GM12878 (cell line): Measurements from ENCODE around the gene NPHP1. TPM values are rescaled to one million over a fixed set of nuclear protein-coding genes. Genes with fewer than 3 reads are reported as not detected.
A peak's percentile ranks its signal among the peaks of the same experiment; 100 is the strongest.

Source experiments
- ATAC-seq: fragments of 200-7000 bp; cut with Tn5 transposase; 3 replicates; pipeline ENCODE4 v1.9.1; 2020; ENCODE audit warnings: mild to moderate bottlenecking, moderate library complexity
- Bru-seq: library from RNA; stranded (reverse); fragments of 400-500 nt; gene quantifications from one replicate; lab custom pipeline; 2021; lab: Mats Ljungman, UMichigan
- BruChase-seq, 2 experiments: library from RNA; stranded (reverse); fragments of 400-500 nt; gene quantifications; one replicate each; lab custom pipeline; 2021; lab: Mats Ljungman, UMichigan
- BruUV-seq: library from RNA; stranded (reverse); fragments of 400-500 nt; replicated peaks from 2 replicates; lab custom pipeline; 2021; lab: Mats Ljungman, UMichigan
- CTCF ChIA-PET: fragments of 300-600 bp; sonication (Branson Sonifier 250); formaldehyde crosslinking; extraction: SDS; loops from one replicate; lab custom pipeline; 2021; ENCODE audit warnings: inconsistent platforms; lab: Yijun Ruan, JAX
- POLR2A ChIA-PET: fragments of 350-600 bp; formaldehyde crosslinking; extraction: SDS; loops from one replicate; lab custom pipeline; 2021; ENCODE audit warnings: inconsistent platforms; lab: Charles Lee
- RAD21 ChIA-PET: fragments of 300-600 bp; sonication (Branson Sonifier 250); formaldehyde crosslinking; loops from one replicate; lab custom pipeline; 2023; ENCODE audit warnings: antibody characterized with exemption; ENCODE audit not compliant: unreplicated experiment; lab: Charles Lee
- SMC1A ChIA-PET: fragments of 300-600 bp; sonication (Branson Sonifier 250); formaldehyde crosslinking; loops from one replicate; lab custom pipeline; 2023; ENCODE audit not compliant: unreplicated experiment, uncharacterized antibody; lab: Charles Lee
- DNase-seq: peaks from one replicate; pipeline ENCODE4 v3.0.0-alpha.2; 2011; ENCODE audit warnings: low read depth, low spot score
- FAIRE-seq: peaks from 3 replicates; lab custom pipeline; 2011; peaks lifted over from hg19 to GRCh38; lab: Jason Lieb, UNC
- H2AFZ ChIP-seq: 2 replicates; pipeline ENCODE4 v1.6.0; 2011; ENCODE audit warnings: low read depth, low read length, control low read depth; ENCODE audit not compliant: control insufficient read depth
- H3K27ac ChIP-seq: 2 replicates; pipeline ENCODE4 v1.5.1; 2011; ENCODE audit warnings: control low read depth; ENCODE audit not compliant: control insufficient read depth, insufficient read depth
- H3K27me3 ChIP-seq, 2 experiments: replicated peaks in 1 of 2; 2 replicates each; pipeline versions ENCODE4 v1.6.0 to v1.6.1; 2011; ENCODE audit warnings: low read length in 1 of 2; ENCODE audit not compliant: control insufficient read depth in 2 of 2, insufficient read depth in 2 of 2
- H3K36me3 ChIP-seq, 2 experiments: 2 replicates each; pipeline ENCODE4 v1.5.1; 2011; ENCODE audit warnings: low read length in 1 of 2; ENCODE audit not compliant: control insufficient read depth in 2 of 2, insufficient read depth in 2 of 2
- H3K4me1 ChIP-seq: 2 replicates; pipeline ENCODE4 v1.6.1; 2011; ENCODE audit warnings: mild to moderate bottlenecking, low read length, moderate library complexity, mixed read lengths; ENCODE audit not compliant: control insufficient read depth, insufficient read depth
- H3K4me2 ChIP-seq: 2 replicates; pipeline ENCODE4 v1.6.0; 2011; ENCODE audit warnings: control low read depth; ENCODE audit not compliant: control insufficient read depth, insufficient read depth
- H3K4me3 ChIP-seq: fragments of 200-600 bp; sonication (generic); 2 replicates; pipeline ENCODE4 v1.5.1; 2016
- H3K79me2 ChIP-seq: 2 replicates; pipeline ENCODE4 v1.6.0; 2011; ENCODE audit warnings: low read length; ENCODE audit not compliant: control insufficient read depth, insufficient read depth
- H3K9ac ChIP-seq: 2 replicates; pipeline ENCODE4 v1.8.0; 2011; ENCODE audit warnings: low read length, control low read depth, mixed read lengths; ENCODE audit not compliant: control insufficient read depth, insufficient read depth
- H3K9me3 ChIP-seq: replicated peaks from 3 replicates; pipeline ENCODE4 v1.5.1; 2011; ENCODE audit warnings: mild to moderate bottlenecking, low read length; ENCODE audit not compliant: control insufficient read depth, insufficient read depth
- H4K20me1 ChIP-seq: 2 replicates; pipeline ENCODE4 v1.6.0; 2011; ENCODE audit not compliant: control insufficient read depth, insufficient read depth
- ATF7 ChIP-seq: fragments of 450-650 bp; IDR thresholded peaks from 2 replicates; pipeline ENCODE4 v1.6.1; 2016; ENCODE audit warnings: low read depth, mild to moderate bottlenecking
- ELK1 ChIP-seq: IDR thresholded peaks from 2 replicates; pipeline ENCODE4 v1.6.1; 2012; ENCODE audit warnings: low read depth, low read length, improper control_type of control experiment
- IKZF2 ChIP-seq, 2 experiments: fragments of 450-650 bp; IDR thresholded peaks; 2 replicates each; pipeline ENCODE4 v1.6.1; 2017; ENCODE audit warnings: mild to moderate bottlenecking in 2 of 2, moderate library complexity in 2 of 2
- MXI1 ChIP-seq: fragments of 150-350 bp; IDR thresholded peaks from 2 replicates; pipeline ENCODE4 v1.6.1; 2011; ENCODE audit warnings: low read depth, mild to moderate bottlenecking, inconsistent platforms, low read length, improper control_type of control experiment
- MYB ChIP-seq: fragments of 150-350 bp; IDR thresholded peaks from 2 replicates; pipeline ENCODE4 v1.6.1; 2014; ENCODE audit warnings: mild to moderate bottlenecking, low read depth, low read length, borderline replicate concordance
- NBN ChIP-seq: fragments of 450-650 bp; IDR thresholded peaks from 2 replicates; pipeline ENCODE4 v1.6.1; 2016
- POU2F2 ChIP-seq: IDR thresholded peaks from 3 replicates; pipeline ENCODE4 v1.6.1; 2011; ENCODE audit warnings: low read depth, mild to moderate bottlenecking, low read length, borderline replicate concordance
- ZBTB40 ChIP-seq: fragments of 450-650 bp; IDR thresholded peaks from 2 replicates; pipeline ENCODE4 v1.6.1; 2016; ENCODE audit warnings: mild to moderate bottlenecking, moderate library complexity, borderline replicate concordance
- ZSCAN29 ChIP-seq: fragments of 450-650 bp; IDR thresholded peaks from 2 replicates; pipeline ENCODE4 v1.6.1; 2017; ENCODE audit warnings: mild to moderate bottlenecking, moderate library complexity
- WGBS: methylation state at CpG from one replicate; pipeline ENCODE4 v1.1.6; 2016; ENCODE audit warnings: low lambda C conversion rate; ENCODE audit not compliant: insufficient replicate concordance, insufficient coverage; ENCODE audit errors: missing lambda C conversion rate; 5-methylcytosine and 5-hydroxymethylcytosine counted together
- in situ Hi-C: fragments of 300-500 bp; cut with MboI; formaldehyde crosslinking; loops from 9 replicates; pipeline ENCODE4 v1.14.3; 2018; ENCODE audit warnings: mixed read lengths
- intact Hi-C: fragments of 100-400 bp; cut with micrococcal nuclease; formaldehyde crosslinking; loops from one replicate; pipeline ENCODE4 v1.14.2; 2022; ENCODE audit not compliant: unreplicated experiment
- long read RNA-seq, 2 experiments: library from polyadenylated mRNA; unstranded; transcript quantifications; one replicate each; pipeline ENCODE4 v2.0.0, GENCODE V29; 2019 to 2020
- polyA minus RNA-seq, 3 experiments: library from RNA; depleted of rRNA, polyadenylated mRNA; stranded (reverse); fragments of >200 nt; gene quantifications; 2 replicates each; pipeline ENCODE4 v1.2.3, GENCODE V29; 2011
- polyA plus RNA-seq, 11 experiments: library from polyadenylated mRNA; depleted of rRNA in 4 of 11; unstranded in 6 of 11; stranded (reverse) in 5 of 11; fragments of >200 nt; fragmentation: Nextera tagmentation in 4 of 11; fragmentation: Illumina TruSeq in 1 of 11; extraction: Ambion mirVana in 4 of 11; extraction: Trizol in 1 of 11; gene quantifications; 1 replicate in 1 of 11; 2 replicates in 10 of 11; pipeline versions ENCODE4 v1.2.1 to v1.2.3, GENCODE V29; 2011 to 2016; ENCODE audit warnings: inconsistent platforms in 2 of 11, missing spikeins in 2 of 11, low read depth in 1 of 11
- total RNA-seq, 4 experiments: library from RNA; depleted of rRNA in 3 of 4; stranded (reverse); fragments of >200 nt in 3 of 4; fragmentation: Illumina TruSeq in 1 of 4; extraction: Trizol in 1 of 4; gene quantifications; 2 replicates each; pipeline versions ENCODE4 v1.2.1 to v1.2.3, GENCODE V29; 2013 to 2021

Gene NPHP1
- total RNA-seq (2013; cell fraction: nucleolus; rRNA removed) = 3.7 and 4.4 TPM in 2 replicates
- total RNA-seq (2014; rRNA removed) (0.11 and 0.96 TPM in 2 replicates), total RNA-seq (2014; rRNA removed; fragmentation: Illumina TruSeq; extraction: Trizol) (0.85 and 1.2 TPM in 2 replicates), total RNA-seq (2021) (0.23 and 0.98 TPM in 2 replicates), polyA plus RNA-seq (2011; rRNA removed) (1.4 and 1.6 TPM in 2 replicates), polyA plus RNA-seq (2014; fragmentation: Illumina TruSeq; extraction: Trizol) (0.41 and 0.43 TPM in 2 replicates), polyA plus RNA-seq (2014; fragmentation: Nextera tagmentation; extraction: Ambion mirVana) (1 to 10 TPM; 2.7 to 3.3 TPM), polyA plus RNA-seq (2014; rRNA removed) (0.49 and 0.55 TPM in 2 replicates), polyA plus RNA-seq (2016; fragmentation: Nextera tagmentation; extraction: Ambion mirVana) (1 to 10 TPM; 2.0 to 3.5 TPM), polyA minus RNA-seq (2011; rRNA and poly(A)+ RNA removed) (0.62 and 1.1 TPM in 2 replicates), Bru-seq, nascent RNA (percentile 36 among the genes with signal in this experiment), BruChase-seq, experiment 1, labeled RNA remaining after a 6-hour chase (percentile 32 among the genes with signal in this experiment), BruChase-seq, experiment 2, labeled RNA remaining after a 2-hour chase (percentile 35 among the genes with signal in this experiment)
- polyA plus RNA-seq (2011; ENCODE audit: low read depth) = 0.28 TPM
- polyA plus RNA-seq (2011; cell fraction: cytosol; rRNA removed) = 0.30 and 0.33 TPM in 2 replicates
- polyA plus RNA-seq (2011; cell fraction: nucleus; rRNA removed) = 0.98 and 2.1 TPM in 2 replicates
- polyA plus RNA-seq (2012) = 0.66 and 1.3 TPM in 2 replicates
- polyA minus RNA-seq (2011; cell fraction: cytosol; rRNA and poly(A)+ RNA removed) = 0.94 TPM in 1 of 2 replicates, not detected in the other
- polyA minus RNA-seq (2011; cell fraction: nucleus; rRNA and poly(A)+ RNA removed) = 0.48 and 0.60 TPM in 2 replicates
- long read RNA-seq, experiment 1, partial matches to known transcripts = 1 of 4 reads
- long read RNA-seq, experiment 1, other reads (novel, unspliced or antisense) = 0 of 4 reads
- long read RNA-seq, experiment 2, partial matches to known transcripts = 1 of 8 reads
- long read RNA-seq, experiment 2, other reads (novel, unspliced or antisense) = 4 of 8 reads

- Histone ChIP-seq H3K79me2 (no peaks in the 10 kb centered on the region), H3K9me3 (no peaks in the 10 kb centered on the region), H3K4me3 (peak within 1 kb of the TSS; percentile 70), H3K27ac (no peak within 1 kb of the TSS), H2AFZ (peak within 1 kb of the TSS; percentile 93), H3K4me1 (no peaks in the 10 kb centered on the region), H3K27me3 (no peaks in the 10 kb centered on the region), H3K36me3 (0 out of 4 replicates have a peak, but pooled peaks cover 0 to 3% of the 10 kb centered on the region in 2 experiments), H4K20me1 (no peaks in the 10 kb centered on the region), H3K4me2 (peak within 1 kb of the TSS; percentile 75), H3K9ac (peak within 1 kb of the TSS; percentile 26; the same call in 1 of the 2 replicates)
- ChIA-PET CTCF (interaction anchor here (1.1 kb wide), 1 partner anchor 582 kb away, joined by 3 read pairs; no protein-coding TSS in a partner anchor), RAD21 (no interaction called here), SMC1A (no interaction called here), POLR2A (no interaction called here)
- peak; percentile 24 for DNase-seq
- in situ Hi-C loops = no loop called here
- FAIRE-seq = peak; percentile 35
- no TSS peak for BruUV-seq
- 3% methylated on average over 42 of the region's 43 CpGs for WGBS
- intact Hi-C loops = no loop called here
- peak; percentile 98 for ATAC-seq
- peak; percentile 49; the same call in 1 of the 2 replicates for TF ChIP-seq ZBTB40
- TF ChIP-seq MXI1 = peak; percentile 60; the same call in 1 of the 2 replicates
- TF ChIP-seq IKZF2 (IDR thresholded peaks at IDR 0.05) = peak in 1 of 2 experiments; percentile 3; a peak in 1 of 4 replicates
- TF ChIP-seq ATF7 = 0 out of 2 replicates have a peak, but pooled peaks have one; percentile 38
- TF ChIP-seq ZSCAN29 = no peak
- TF ChIP-seq MYB = 0 out of 2 replicates have a peak, but pooled peaks have one; percentile 62
- TF ChIP-seq ELK1 = peak; percentile 45; the same call in 1 of the 2 replicates
- peak; percentile 71; the same call in 1 of the 3 replicates for TF ChIP-seq POU2F2
- peak; percentile 83; the same call in 1 of the 2 replicates for TF ChIP-seq NBN
Observed at GRCh38 chr2:110204408-110205385, at the start of gene NPHP1. Gene NPHP1 (minus strand): TSS chr2:110205013. CDS start chr2:110204968, 45 bp downstream.
